Ovary (tissue), 9 donors: ENCODE measurements around the gene PCDHGA2. TPM values are rescaled to one million over a fixed set of nuclear protein-coding genes. Genes with fewer than 3 reads are reported as not detected.
"Not testable (repeated sequence)": the region's sequence is repeated elsewhere in the genome, so short reads cannot be mapped to it uniquely, and the experiment has no call there.

Experiments used
- DNase-seq, 5 donors: peaks; one replicate each; pipeline ENCODE4 v3.0.0-alpha.2; 2019 to 2020
- H3K27ac ChIP-seq, 2 donors: fragments of 200-600 bp; one replicate each; pipeline versions ENCODE4 v1.5.1 to v1.8.0; 2019 to 2022
- H3K27me3 ChIP-seq: fragments of 200-600 bp; one replicate; pipeline ENCODE4 v1.8.0; 2022
- H3K36me3 ChIP-seq: fragments of 200-600 bp; sonication (generic); one replicate; pipeline ENCODE4 v1.5.1; 2019
- H3K4me1 ChIP-seq: one replicate; pipeline ENCODE4 v1.8.1; 2013; ENCODE audit warnings: mild to moderate bottlenecking, moderate library complexity; ENCODE audit not compliant: insufficient read depth
- H3K4me3 ChIP-seq: fragments of 200-600 bp; sonication (generic); one replicate; pipeline ENCODE4 v1.5.1; 2017
- H3K9me3 ChIP-seq, 2 donors: fragments of 200-600 bp in 1 of 2; sonication (generic) in 1 of 2; one replicate each; pipeline versions ENCODE4 v1.5.1 to v1.8.1; 2013 to 2019; ENCODE audit warnings: mild to moderate bottlenecking in 1 of 2, moderate library complexity in 1 of 2
- CTCF ChIP-seq, 3 donors: fragments of 450-650 bp in 2 of 3; fragments of 200-600 bp in 1 of 3; IDR thresholded peaks; one replicate each; pipeline versions ENCODE4 v1.5.1 to v1.8.0; 2016 to 2022; ENCODE audit warnings: antibody characterized with exemption in 3 of 3, mild to moderate bottlenecking in 1 of 3
- EP300 ChIP-seq: sonication (generic); formaldehyde crosslinking; IDR thresholded peaks from one replicate; pipeline ENCODE4 v1.6.1; 2017; ENCODE audit warnings: antibody characterized with exemption
- POLR2A ChIP-seq: fragments of 450-650 bp; IDR thresholded peaks from one replicate; pipeline ENCODE4 v1.6.1; 2017; ENCODE audit warnings: antibody characterized with exemption, mild to moderate bottlenecking, moderate library complexity
- WGBS, 3 donors: extraction: QIAGEN DNeasy Blood & Tissue Kit in 1 of 3; methylation state at CpG; one replicate each; pipeline versions ENCODE4 v1.1.5 to v1.1.7; 2013 to 2017; 5-methylcytosine and 5-hydroxymethylcytosine counted together
- intact Hi-C, 4 donors: fragments of 100-400 bp; cut with DNase I; formaldehyde crosslinking; loops; one replicate each; pipeline versions ENCODE4 v1.11.0 to v1.15.1; 2022 to 2023
- polyA plus RNA-seq, 2 donors: library from polyadenylated mRNA; stranded (reverse); fragments of 200-250 nt in 1 of 2; fragments of 350-450 nt in 1 of 2; fragmentation: Illumina TruSeq in 1 of 2; extraction: RNeasy Lipid Tissue Mini Kit (QIAGEN cat#74804) in 1 of 2; gene quantifications; one replicate each; pipeline ENCODE4 v1.2.3, GENCODE V29; 2013 to 2014
- total RNA-seq, 7 donors: library from RNA; depleted of rRNA in 2 of 7; stranded (reverse); fragments of >200 nt in 2 of 7; fragmentation: NEBNext Ultra II Directional in 3 of 7; extraction: Animal tissue kit (Norgen Biotek cat#: 25700) in 3 of 7; gene quantifications; one replicate each; pipeline versions ENCODE4 v1.1.0 to v1.2.4, GENCODE V29; 2016 to 2023
- donor health status: DM: no; HTN: no; CAD: no; lungs with moderate emphysema.
- donor health status: DM: no; HTN: no; CAD: no.
- donor health status: Bipolar disorder and iron deficiency.
- donor health status: DM: yes; HTN: yes; CAD: no.
- donor health status: DM: no; HTN: no; CAD: no.
- donor health status: DM: yes; HTN: yes; CAD: no.

Gene PCDHGA2
- total and polyA plus RNA-seq, 9 donors = 3.0 to 13.5 (median 11.7) TPM

DNA sequence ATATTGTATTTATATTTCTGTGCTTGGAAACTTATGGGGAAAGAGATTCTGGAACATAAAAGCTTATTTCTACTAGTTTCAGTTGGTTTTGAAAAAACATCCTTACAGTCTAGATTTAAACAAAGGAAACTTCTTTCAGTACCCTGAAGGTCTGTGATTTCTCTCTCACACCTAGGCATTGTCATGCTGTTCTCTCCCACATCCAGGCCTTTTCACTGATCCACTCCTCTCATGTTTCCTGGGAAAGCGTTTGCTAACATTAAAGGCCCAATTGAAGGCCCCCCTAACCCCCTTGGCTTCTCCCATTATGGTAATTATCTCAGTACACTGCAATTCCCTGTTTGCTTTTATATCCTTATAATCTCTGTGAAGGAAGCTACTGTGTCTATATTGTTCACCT is 4.2 kb downstream of the PCDHGA2 start:
- WGBS, 3 donors = 19 to 26% (median 23%) methylated on average over 1 of the region's 1 CpG
- no peaks in the 10 kb centered on the region for H3K27me3 ChIP-seq

DNA sequence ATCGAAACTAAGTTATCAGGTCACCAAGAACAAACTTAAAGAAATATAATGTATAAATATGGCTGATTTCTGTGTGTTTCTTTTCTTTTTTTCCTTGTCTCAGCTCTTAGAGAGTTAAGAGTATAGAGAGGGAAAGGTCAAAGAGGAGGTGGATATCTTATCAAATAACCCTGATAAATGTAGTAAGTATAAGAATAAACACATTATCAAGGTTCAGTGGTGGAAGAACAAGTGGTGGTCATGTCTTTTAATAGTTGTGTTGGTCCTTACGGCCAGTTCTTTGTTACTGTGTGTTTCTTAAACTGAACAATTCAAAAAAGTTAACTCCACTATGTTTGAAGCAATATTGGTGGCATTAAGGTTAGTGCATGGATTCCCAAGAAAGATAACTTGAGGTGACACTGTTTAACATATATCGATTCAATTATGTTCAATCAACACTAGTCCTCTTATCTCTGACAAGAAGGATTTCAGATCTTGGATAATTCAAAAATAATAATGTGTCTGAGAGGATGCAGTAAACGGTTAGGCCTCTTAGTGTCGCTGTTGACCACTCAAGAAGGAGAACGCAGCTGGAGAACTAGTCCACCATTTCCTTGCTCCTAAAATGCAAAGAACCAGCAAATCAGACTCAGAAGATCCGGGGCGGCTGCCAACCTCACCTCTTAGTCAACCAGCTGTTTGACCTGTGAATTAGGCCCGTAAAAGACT is 4.8 kb downstream of the PCDHGA2 start, which contains the start of gene PCDHGA3:
PCDHGA3 (plus strand) TSS at position 588 of the 711 bp plus-strand sequence. CDS start 205 bp downstream, outside the sequence.
- Histone ChIP-seq H3K36me3 (no peaks in the 10 kb centered on the region), H3K27me3 (no peaks in the 10 kb centered on the region), H3K9me3 (peaks cover 16 to 49% of the 10 kb centered on the region in 2 donors), H3K4me1 (no peaks in the 10 kb centered on the region), H3K27ac (no peak within 1 kb of the TSS), H3K4me3 (peak within 1 kb of the TSS; percentile 8)
- TF ChIP-seq CTCF (IDR thresholded peaks at IDR 0.05) = no peak
- no peak for TF ChIP-seq EP300
- TF ChIP-seq POLR2A = no peak
- intact Hi-C loops = no loop called here
- 23 to 26% (median 24%) methylated on average over 9 of the region's 9 CpGs for WGBS, 3 donors
- no peak for DNase-seq

More for the DNA sequence above, 4.2 kb downstream of the PCDHGA2 start:
- no peak overlapping the region for H3K4me3 ChIP-seq
- intact Hi-C loops = no loop called here
- no peaks in the 10 kb centered on the region for H3K36me3 ChIP-seq
- H3K27ac ChIP-seq = no peak overlapping the region
- peaks cover 16 to 49% of the 10 kb centered on the region in 2 donors for H3K9me3 ChIP-seq
- no peaks in the 10 kb centered on the region for H3K4me1 ChIP-seq
- TF ChIP-seq POLR2A = no peak
- no peak for TF ChIP-seq EP300
- TF ChIP-seq CTCF (IDR thresholded peaks at IDR 0.05) = no peak
- DNase-seq = no peak

DNA sequence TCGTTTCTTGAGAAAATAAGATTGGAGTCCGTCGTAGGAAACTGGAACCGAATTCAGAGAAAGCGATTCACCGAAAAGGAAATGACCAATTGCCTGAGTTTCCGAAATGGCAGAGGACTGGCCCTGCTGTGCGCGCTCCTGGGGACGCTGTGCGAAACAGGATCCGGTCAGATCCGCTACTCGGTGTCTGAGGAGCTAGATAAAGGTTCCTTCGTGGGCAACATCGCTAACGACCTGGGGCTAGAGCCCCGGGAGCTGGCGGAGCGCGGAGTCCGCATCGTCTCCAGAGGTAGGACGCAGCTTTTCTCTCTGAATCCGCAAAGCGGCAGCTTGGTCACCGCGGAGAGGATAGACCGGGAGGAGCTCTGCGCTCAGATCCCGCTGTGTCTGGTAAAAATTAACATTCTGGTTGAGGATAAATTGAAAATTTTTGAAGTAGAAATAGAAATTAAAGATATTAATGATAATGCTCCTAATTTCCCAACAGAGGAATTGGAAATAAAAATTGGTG is 5.4 kb downstream of the PCDHGA2 start:
- Histone ChIP-seq H3K36me3 (no peaks in the 10 kb centered on the region), H3K27me3 (no peaks in the 10 kb centered on the region), H3K27ac (no peak overlapping the region), H3K9me3 (peaks cover 14 to 45% of the 10 kb centered on the region in 2 donors), H3K4me1 (no peaks in the 10 kb centered on the region), H3K4me3 (peak overlapping the region; percentile 8)
- 17 to 27% (median 22%) methylated on average over 31 of the region's 31 CpGs for WGBS, 3 donors
- TF ChIP-seq EP300 (no peak), POLR2A (no peak), CTCF (IDR thresholded peaks at IDR 0.05) (no peak)
- no peak for DNase-seq
- intact Hi-C loops = no loop called here

DNA sequence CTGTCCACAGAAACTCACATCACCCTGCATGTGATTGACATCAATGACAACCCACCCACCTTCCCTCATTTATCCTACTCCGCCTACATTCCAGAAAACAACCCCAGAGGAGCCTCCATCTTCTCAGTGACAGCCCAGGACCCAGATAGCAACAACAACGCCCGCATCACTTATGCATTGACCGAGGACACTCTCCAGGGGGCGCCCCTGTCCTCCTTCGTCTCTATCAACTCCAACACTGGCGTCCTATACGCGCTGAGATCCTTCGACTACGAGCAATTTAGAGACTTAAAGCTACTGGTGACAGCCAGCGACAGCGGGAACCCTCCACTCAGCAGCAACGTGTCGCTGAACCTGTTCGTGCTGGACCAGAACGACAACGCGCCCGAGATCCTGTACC is 6.8 kb downstream of the PCDHGA2 start:
- no peak for TF ChIP-seq POLR2A
- Histone ChIP-seq H3K27me3 (no peaks in the 10 kb centered on the region), H3K4me3 (no peak overlapping the region), H3K4me1 (no peaks in the 10 kb centered on the region), H3K27ac (no peak overlapping the region), H3K9me3 (peaks cover 12 to 40% of the 10 kb centered on the region in 2 donors), H3K36me3 (no peaks in the 10 kb centered on the region)
- no peak for DNase-seq
- WGBS, 3 donors = 25 to 50% (median 31%) methylated on average over 20 of the region's 20 CpGs
- intact Hi-C loops = no loop called here

- DNase-seq, intact Hi-C loops, H3K27me3 ChIP-seq: not testable (repeated sequence)
Observed at GRCh38 chr5:141346017-141346416, 7.5 kb downstream of the PCDHGA2 start.

More at GRCh38 chr5:141346017-141346416, 7.5 kb downstream of the PCDHGA2 start:
- 40 to 64% (median 43%) methylated on average over 21 to 29 of the region's 35 CpGs for WGBS, 3 donors
- not testable (repeated sequence) for H3K4me3 ChIP-seq, H3K27ac ChIP-seq, H3K36me3 ChIP-seq, H3K4me1 ChIP-seq
- H3K9me3 ChIP-seq = peaks cover 12 to 40% of the 10 kb centered on the region in 2 donors
